Activated T-helper 2 cell treated with anti-CD3 and anti-CD28 coated beads, Interferon-gamma antibody, Interleukin-2, Interleukin-4, amounts not matched to agents 10 μg/mL and 5 μg/mL and 100 μg/mL, durations not matched to agents 14 hours and 24 hours and 36 hours (primary cell): ENCODE measurements around the gene PITX3. TPM values are rescaled to one million over a fixed set of nuclear protein-coding genes. Genes with fewer than 3 reads are reported as not detected.

Source experiments
- DNase-seq: peaks from one replicate; pipeline ENCODE4 v3.0.0; 2021; ENCODE audit warnings: low spot score
- H3K27ac Mint-ChIP-seq: one replicate; pipeline ENCODE4 v1.8.0; 2021; ENCODE audit warnings: mixed read lengths
- H3K27me3 Mint-ChIP-seq: one replicate; pipeline ENCODE4 v1.8.0; 2021; ENCODE audit warnings: low read depth, mixed read lengths
- H3K36me3 Mint-ChIP-seq: one replicate; pipeline ENCODE4 v1.8.0; 2021; ENCODE audit warnings: low read depth, mixed read lengths
- H3K4me1 Mint-ChIP-seq: one replicate; pipeline ENCODE4 v1.8.0; 2021; ENCODE audit warnings: low read depth, mixed read lengths
- H3K4me3 Mint-ChIP-seq: one replicate; pipeline ENCODE4 v1.8.0; 2021; ENCODE audit warnings: low read depth, mild to moderate bottlenecking, moderate library complexity, mixed read lengths
- H3K9me3 Mint-ChIP-seq: one replicate; pipeline ENCODE4 v1.8.0; 2021; ENCODE audit warnings: mixed read lengths
- intact Hi-C: fragments of 100-400 bp; cut with micrococcal nuclease; formaldehyde crosslinking; loops from one replicate; pipeline ENCODE4 v1.15.1; 2023
- total RNA-seq: library from RNA; stranded (reverse); gene quantifications from 2 replicates; pipeline ENCODE4 v1.2.3, GENCODE V29; 2022

PITX3 gene
- total RNA-seq, 1 donor from 2014 or later = 0.46 TPM

DNA sequence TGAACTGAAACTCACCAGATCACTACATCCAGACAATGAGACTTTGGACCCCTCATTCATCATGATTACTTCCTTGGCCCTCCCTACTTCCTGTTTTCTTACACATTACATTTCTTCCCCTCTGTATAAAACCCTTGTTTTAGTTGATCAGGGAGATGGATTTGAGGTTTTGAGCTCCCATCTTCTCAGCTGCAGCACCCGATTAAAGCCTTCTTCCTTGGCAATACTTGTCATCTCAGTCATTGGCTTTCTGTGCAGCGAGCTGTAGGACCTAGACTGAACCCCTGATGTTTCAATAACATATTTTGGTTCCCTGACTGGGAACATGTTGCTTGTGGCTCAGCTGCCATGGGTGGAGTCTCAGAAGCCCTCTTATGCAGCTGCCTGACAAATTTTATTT is 56.0 kb downstream of the PITX3 start:
- H3K27me3 Mint-ChIP-seq = no peaks in the 10 kb centered on the region
- peaks cover 22% of the 10 kb centered on the region for H3K9me3 Mint-ChIP-seq
- intact Hi-C loops = no loop called here
- H3K4me1 Mint-ChIP-seq = peaks cover 12% of the 10 kb centered on the region
- H3K36me3 Mint-ChIP-seq = no peaks in the 10 kb centered on the region
- H3K27ac Mint-ChIP-seq = no peak overlapping the region
- no peak for DNase-seq
- no peak overlapping the region for H3K4me3 Mint-ChIP-seq

DNA sequence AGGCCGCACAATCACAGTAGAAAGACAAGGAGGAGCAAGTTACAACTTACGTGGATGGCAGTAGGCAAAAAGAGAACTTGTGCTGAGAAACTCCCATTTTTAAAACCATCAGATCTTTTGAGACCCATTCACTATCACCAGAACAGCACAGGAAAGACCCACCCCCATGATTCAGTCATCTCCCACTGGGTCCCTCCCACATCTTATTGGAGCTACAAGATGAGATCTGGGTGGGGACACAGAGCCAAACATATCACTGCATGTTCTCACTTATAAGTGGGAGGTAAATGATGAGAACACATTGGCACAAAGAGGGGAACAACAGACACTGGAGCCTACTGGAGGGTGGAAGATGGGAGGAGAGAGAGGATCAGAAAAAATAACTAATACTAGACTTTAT is 56.7 kb downstream of the PITX3 start:
- H3K9me3 Mint-ChIP-seq = peaks cover 22% of the 10 kb centered on the region
- H3K4me1 Mint-ChIP-seq = peaks cover 10% of the 10 kb centered on the region
- no peak overlapping the region for H3K4me3 Mint-ChIP-seq
- H3K27me3 Mint-ChIP-seq = no peaks in the 10 kb centered on the region
- intact Hi-C loops = no loop called here
- no peak overlapping the region for H3K27ac Mint-ChIP-seq
- no peaks in the 10 kb centered on the region for H3K36me3 Mint-ChIP-seq
- no peak for DNase-seq

Other genes starting within 250 kb of the PITX3 start
- 19.1 and 25.5 TPM in 2 replicates for gene ARMH3, start 185.3 kb downstream of the PITX3 start, total RNA-seq
- 25.4 and 25.5 TPM in 2 replicates for gene HPS6, start 176.2 kb downstream of the PITX3 start, total RNA-seq
- gene LDB1, start 121.1 kb downstream of the PITX3 start, total RNA-seq = 71.8 and 74.8 TPM in 2 replicates
- 91.3 and 94.1 TPM in 2 replicates for gene PPRC1, start 108.5 kb downstream of the PITX3 start, total RNA-seq
- gene NOLC1, start 89.1 kb downstream of the PITX3 start, total RNA-seq = 195 and 196 TPM in 2 replicates
- not detected in 2 replicates for gene ELOVL3, start 15.2 kb downstream of the PITX3 start, total RNA-seq
- gene GBF1, start 4.0 kb upstream of the PITX3 start, total RNA-seq = 47.9 and 49.2 TPM in 2 replicates
- gene NFKB2, start 154.2 kb upstream of the PITX3 start, total RNA-seq = 310 and 323 TPM in 2 replicates
- gene PSD, start 177.3 kb upstream of the PITX3 start, total RNA-seq = 10.6 and 13.4 TPM in 2 replicates
- gene FBXL15, start 179.3 kb upstream of the PITX3 start, total RNA-seq = 14.8 and 15.1 TPM in 2 replicates
- 60.7 and 67.5 TPM in 2 replicates for gene CUEDC2, start 191.1 kb upstream of the PITX3 start, total RNA-seq
- gene C10orf95, start 210.0 kb upstream of the PITX3 start, total RNA-seq = 0.32 TPM in 1 of 2 replicates, not detected in the other